ENCODE data around the gene PEX19. TPM values are rescaled to one million over a fixed set of nuclear protein-coding genes. Genes with fewer than 3 reads are reported as not detected.

The PEX19 gene
- total and polyA plus RNA-seq, 12 donors, result 15.5 to 165 (median 85.0) TPM

GRCh38 chr1:160232911-160233310 lies 52.0 kb downstream of the PEX19 start:
- no peaks in the 10 kb centered on the region for H3K9me3 ChIP-seq (replicated peaks in 1 of 3)
- DNase-seq, result no peak
- intact Hi-C loops (cut with DNase I), result no loop called here
- H3K27ac ChIP-seq, result no peak overlapping the region
- H3K36me3 ChIP-seq (replicated peaks in 1 of 2), result peaks cover 0 to 82% of the 10 kb centered on the region in 2 donors
- no peak overlapping the region for H3K4me3 ChIP-seq
- no peaks in the 10 kb centered on the region for H3K27me3 ChIP-seq
- TF ChIP-seq POLR2A (IDR thresholded peaks at IDR 0.05) (no peak), CTCF (IDR thresholded peaks at IDR 0.05) (no peak)
- H3K4me1 ChIP-seq (replicated peaks in 1 of 2), result peaks cover 0 to 12% of the 10 kb centered on the region in 2 donors

GRCh38 chr1:160228431-160228830 lies 56.5 kb downstream of the PEX19 start:
- H3K27ac ChIP-seq, result no peak overlapping the region
- no peak for TF ChIP-seq CTCF (IDR thresholded peaks at IDR 0.05)
- TF ChIP-seq POLR2A (IDR thresholded peaks at IDR 0.05), result no peak
- no peak for DNase-seq
- no peaks in the 10 kb centered on the region for H3K27me3 ChIP-seq
- no peaks in the 10 kb centered on the region for H3K9me3 ChIP-seq (replicated peaks in 1 of 3)
- peaks cover 0 to 98% of the 10 kb centered on the region in 2 donors for H3K36me3 ChIP-seq (replicated peaks in 1 of 2)
- intact Hi-C loops (cut with DNase I), result no loop called here
- H3K4me3 ChIP-seq, result no peak overlapping the region
- peaks cover 0 to 3% of the 10 kb centered on the region in 2 donors for H3K4me1 ChIP-seq (replicated peaks in 1 of 2)

GRCh38 chr1:160227561-160227960 lies 57.4 kb downstream of the PEX19 start:
- intact Hi-C loops (cut with DNase I), result no loop called here
- H3K4me1 ChIP-seq (replicated peaks in 1 of 2), result peaks cover 0 to 3% of the 10 kb centered on the region in 2 donors
- H3K4me3 ChIP-seq, result no peak overlapping the region
- WGBS, 4 donors, result 93 to 100% (median 97%) methylated on average over 1 of the region's 1 CpG
- no peaks in the 10 kb centered on the region for H3K9me3 ChIP-seq (replicated peaks in 1 of 3)
- H3K27me3 ChIP-seq, result no peaks in the 10 kb centered on the region
- H3K36me3 ChIP-seq (replicated peaks in 1 of 2), result peaks cover 0 to 100% of the 10 kb centered on the region in 2 donors
- no peak overlapping the region for H3K27ac ChIP-seq
- DNase-seq, result no peak
- TF ChIP-seq POLR2A (IDR thresholded peaks at IDR 0.05), result no peak
- no peak for TF ChIP-seq CTCF (IDR thresholded peaks at IDR 0.05)

GRCh38 chr1:160227034-160227433 lies 57.9 kb downstream of the PEX19 start:
- TF ChIP-seq CTCF (IDR thresholded peaks at IDR 0.05) (no peak), POLR2A (IDR thresholded peaks at IDR 0.05) (no peak)
- H3K4me1 ChIP-seq (replicated peaks in 1 of 2), result peaks cover 0 to 3% of the 10 kb centered on the region in 2 donors
- peaks cover 0 to 100% of the 10 kb centered on the region in 2 donors for H3K36me3 ChIP-seq (replicated peaks in 1 of 2)
- no peak for DNase-seq
- no peaks in the 10 kb centered on the region for H3K9me3 ChIP-seq (replicated peaks in 1 of 3)
- WGBS, 4 donors, result 87 to 98% (median 92%) methylated on average over 4 of the region's 4 CpGs
- no peaks in the 10 kb centered on the region for H3K27me3 ChIP-seq
- H3K4me3 ChIP-seq, result no peak overlapping the region
- intact Hi-C loops (cut with DNase I), result no loop called here
- no peak overlapping the region for H3K27ac ChIP-seq

Small RNA genes lying within 50 kb of the gene (small RNA-seq; reads per million reads assigned to genes)
- 0 reads per million in 2 donors for gene RF00019

Other genes with a start within 250 kb of the PEX19 start
- gene KCNJ10, start 215.0 kb downstream of the PEX19 start, total RNA-seq, result under 1 TPM in 3 of 9 donors, not detected in 6; 0.11 to 0.32 (median 0.19) TPM
- gene KCNJ10, start 215.0 kb downstream of the PEX19 start, polyA plus RNA-seq, result under 1 TPM in 2 of 3 donors, not detected in 1; 0.13 TPM
- 1 to 10 TPM in 1 of 9 donors, under 1 TPM in 2, not detected in 6; 0.14 to 1.1 (median 0.33) TPM for gene KCNJ9, start 203.6 kb downstream of the PEX19 start, total RNA-seq
- under 1 TPM; 0.16 to 0.24 (median 0.20) TPM for gene KCNJ9, start 203.6 kb downstream of the PEX19 start, polyA plus RNA-seq
- 10 to 100 TPM; 15.0 to 42.9 (median 24.2) TPM for gene IGSF8, start 186.5 kb downstream of the PEX19 start, total RNA-seq
- 10 to 100 TPM in 2 of 3 donors, 1 to 10 TPM in 1; 9.7 to 24.9 (median 20.8) TPM for gene IGSF8, start 186.5 kb downstream of the PEX19 start, polyA plus RNA-seq
- 1 to 10 TPM in 6 of 9 donors, under 1 TPM in 3; 0.47 to 3.6 (median 1.4) TPM for gene ATP1A2, start 169.4 kb downstream of the PEX19 start, total RNA-seq
- 1 to 10 TPM in 2 of 3 donors, under 1 TPM in 1; 0.99 to 4.5 (median 2.7) TPM for gene ATP1A2, start 169.4 kb downstream of the PEX19 start, polyA plus RNA-seq
- under 1 TPM in 2 of 9 donors, not detected in 7; 0.46 to 0.96 TPM for gene ATP1A4, start 133.5 kb downstream of the PEX19 start, total RNA-seq
- gene ATP1A4, start 133.5 kb downstream of the PEX19 start, polyA plus RNA-seq, result under 1 TPM in 1 of 3 donors, not detected in 2; 0.17 TPM
- gene CASQ1, start 94.6 kb downstream of the PEX19 start, total RNA-seq, result 1 to 10 TPM in 1 of 9 donors, under 1 TPM in 2, not detected in 6; 0.11 to 1.6 (median 0.39) TPM
- gene CASQ1, start 94.6 kb downstream of the PEX19 start, polyA plus RNA-seq, result under 1 TPM in 2 of 3 donors, not detected in 1; 0.16 to 0.17 TPM
- 100 to 1,000 TPM in 4 of 9 donors, 10 to 100 TPM in 5; 40.6 to 163 (median 92.3) TPM for gene PEA15, start 79.7 kb downstream of the PEX19 start, total RNA-seq
- gene PEA15, start 79.7 kb downstream of the PEX19 start, polyA plus RNA-seq, result 100 to 1,000 TPM; 120 to 445 (median 162) TPM
- 100 to 1,000 TPM in 7 of 9 donors, 10 to 100 TPM in 2; 64.3 to 162 (median 143) TPM for gene DCAF8, start 22.6 kb downstream of the PEX19 start, total RNA-seq
- gene DCAF8, start 22.6 kb downstream of the PEX19 start, polyA plus RNA-seq, result 100 to 1,000 TPM in 2 of 3 donors, 10 to 100 TPM in 1; 78.9 to 140 (median 124) TPM
- gene COPA, start 58.1 kb upstream of the PEX19 start, total RNA-seq, result 100 to 1,000 TPM in 8 of 9 donors, 10 to 100 TPM in 1; 97.2 to 209 (median 134) TPM
- 100 to 1,000 TPM in 1 of 3 donors, 10 to 100 TPM in 2; 58.4 to 135 (median 72.4) TPM for gene COPA, start 58.1 kb upstream of the PEX19 start, polyA plus RNA-seq
- gene NCSTN, start 58.2 kb upstream of the PEX19 start, total RNA-seq, result 100 to 1,000 TPM in 2 of 9 donors, 10 to 100 TPM in 7; 49.5 to 113 (median 91.1) TPM
- 100 to 1,000 TPM in 1 of 3 donors, 10 to 100 TPM in 2; 48.3 to 104 (median 48.8) TPM for gene NCSTN, start 58.2 kb upstream of the PEX19 start, polyA plus RNA-seq
- gene NHLH1, start 81.9 kb upstream of the PEX19 start, total RNA-seq, result under 1 TPM in 2 of 9 donors, not detected in 7; 0.27 to 0.46 TPM
- gene NHLH1, start 81.9 kb upstream of the PEX19 start, polyA plus RNA-seq, result under 1 TPM; 0.16 to 0.24 (median 0.24) TPM
- gene VANGL2, start 115.4 kb upstream of the PEX19 start, total RNA-seq, result 1 to 10 TPM in 3 of 9 donors, under 1 TPM in 6; 0.20 to 2.2 (median 0.71) TPM
- gene VANGL2, start 115.4 kb upstream of the PEX19 start, polyA plus RNA-seq, result 1 to 10 TPM in 1 of 3 donors, under 1 TPM in 2; 0.64 to 1.1 (median 0.97) TPM
- gene SLAMF6, start 238.1 kb upstream of the PEX19 start, total RNA-seq, result 1 to 10 TPM in 4 of 9 donors, under 1 TPM in 4, not detected in 1; 0.11 to 1.8 (median 0.98) TPM
- 1 to 10 TPM in 1 of 3 donors, under 1 TPM in 2; 0.47 to 1.2 (median 0.97) TPM for gene SLAMF6, start 238.1 kb upstream of the PEX19 start, polyA plus RNA-seq